Neural progenitor cell (in vitro differentiated cells): Measurements from ENCODE around the gene STK24. TPM values are rescaled to one million over a fixed set of nuclear protein-coding genes. Genes with fewer than 3 reads are reported as not detected.
"Not testable (repeated sequence)": the region's sequence is repeated elsewhere in the genome, so short reads cannot be mapped to it uniquely, and the experiment has no call there.

Experiments used
- DNase-seq: peaks from one replicate; pipeline ENCODE4 v3.0.0-alpha.2; 2016; ENCODE audit warnings: low spot score
- H2AFZ ChIP-seq: fragments of 200-600 bp; sonication (generic); replicated peaks from 2 replicates; pipeline ENCODE4 v1.6.1; 2016; ENCODE audit warnings: antibody characterized with exemption
- H3F3A ChIP-seq: fragments of 200-600 bp; sonication (generic); 2 replicates; pipeline ENCODE4 v1.6.1; 2016; ENCODE audit warnings: antibody characterized with exemption, low read depth
- H3K27ac ChIP-seq: fragments of 200-600 bp; sonication (generic); 2 replicates; pipeline ENCODE4 v1.5.1; 2016; ENCODE audit warnings: mild to moderate bottlenecking
- H3K27me3 ChIP-seq: fragments of 200-600 bp; sonication (generic); 2 replicates; pipeline ENCODE4 v1.6.1; 2016; ENCODE audit warnings: mild to moderate bottlenecking, moderate library complexity
- H3K36me3 ChIP-seq: fragments of 200-600 bp; sonication (generic); 2 replicates; pipeline ENCODE4 v1.5.1; 2016
- H3K4me1 ChIP-seq: fragments of 200-600 bp; sonication (generic); 2 replicates; pipeline ENCODE4 v1.6.1; 2016; ENCODE audit warnings: mixed run types
- H3K4me2 ChIP-seq: fragments of 200-600 bp; sonication (generic); 2 replicates; pipeline ENCODE4 v1.6.1; 2016
- H3K4me3 ChIP-seq: fragments of 200-600 bp; sonication (generic); 2 replicates; pipeline ENCODE4 v1.5.1; 2016
- H3K79me2 ChIP-seq: fragments of 200-600 bp; sonication (generic); 2 replicates; pipeline ENCODE4 v1.6.1; 2016; ENCODE audit warnings: low read depth
- H3K9ac ChIP-seq: fragments of 200-600 bp; sonication (generic); 2 replicates; pipeline ENCODE4 v1.6.1; 2016
- H3K9me3 ChIP-seq: fragments of 200-600 bp; sonication (generic); 2 replicates; pipeline ENCODE4 v1.5.1; 2016; ENCODE audit warnings: low read depth
- H4K20me1 ChIP-seq: fragments of 200-600 bp; sonication (generic); 2 replicates; pipeline ENCODE4 v1.6.1; 2016; ENCODE audit warnings: low read depth
- H3K27ac Mint-ChIP-seq: 3 replicates; pipeline ENCODE4 v1.8.0; 2021; ENCODE audit warnings: mixed read lengths
- H3K27me3 Mint-ChIP-seq: 2 replicates; pipeline ENCODE4 v1.8.0; 2022; ENCODE audit warnings: low read depth, mild to moderate bottlenecking, inconsistent platforms, moderate library complexity, mixed read lengths; ENCODE audit not compliant: insufficient read depth
- H3K36me3 Mint-ChIP-seq: 3 replicates; pipeline ENCODE4 v1.8.0; 2021; ENCODE audit warnings: mixed read lengths
- H3K4me1 Mint-ChIP-seq: 3 replicates; pipeline ENCODE4 v1.8.0; 2021; ENCODE audit warnings: mixed read lengths
- H3K4me3 Mint-ChIP-seq: 3 replicates; pipeline ENCODE4 v1.8.0; 2021; ENCODE audit warnings: mild to moderate bottlenecking, moderate library complexity, mixed read lengths
- H3K9me3 Mint-ChIP-seq: 3 replicates; pipeline ENCODE4 v1.8.0; 2020; ENCODE audit warnings: mixed read lengths
- CTCF ChIP-seq: fragments of 200-600 bp; sonication (generic); IDR thresholded peaks from 2 replicates; pipeline ENCODE4 v1.5.1; 2017; ENCODE audit warnings: antibody characterized with exemption, mild to moderate bottlenecking
- EZH2 ChIP-seq: fragments of 200-600 bp; sonication (generic); IDR thresholded peaks from 2 replicates; pipeline ENCODE4 v1.6.1; 2017; ENCODE audit warnings: antibody characterized with exemption, mild to moderate bottlenecking, moderate library complexity
- EZH2phosphoT487 ChIP-seq: fragments of 200-600 bp; sonication (generic); IDR thresholded peaks from 2 replicates; pipeline ENCODE4 v1.6.1; 2017; ENCODE audit warnings: antibody characterized with exemption
- total RNA-seq: library from RNA; depleted of rRNA; stranded (reverse); fragments of >200 nt; gene quantifications from 2 replicates; pipeline ENCODE4 v1.2.3, GENCODE V29; 2015; ENCODE audit warnings: low replicate concordance

STK24 gene
- total RNA-seq, 1 donor from 2014 or later, result 330 TPM

GRCh38 chr13:98619556-98619955 is 42.6 kb upstream of the STK24 start:
- no peaks in the 10 kb centered on the region for H3K79me2 ChIP-seq
- DNase-seq, result no peak
- Mint-ChIP-seq H3K27me3 (peaks cover 13% of the 10 kb centered on the region), H3K36me3 (no peaks in the 10 kb centered on the region), H3K9me3 (peaks cover 2% of the 10 kb centered on the region), H3K27ac (no peak overlapping the region), H3K4me3 (no peak overlapping the region), H3K4me1 (peaks cover 17% of the 10 kb centered on the region)
- H3K4me1 ChIP-seq, result no peaks in the 10 kb centered on the region
- no peak for TF ChIP-seq EZH2phosphoT487
- TF ChIP-seq EZH2, result no peak
- TF ChIP-seq CTCF, result no peak
- H2AFZ ChIP-seq, result no peak overlapping the region
- no peak overlapping the region for H3K4me3 ChIP-seq
- H3K36me3 ChIP-seq, result no peaks in the 10 kb centered on the region
- H3F3A ChIP-seq, result no peaks in the 10 kb centered on the region
- no peak overlapping the region for H3K27ac ChIP-seq
- no peaks in the 10 kb centered on the region for H3K27me3 ChIP-seq
- no peaks in the 10 kb centered on the region for H3K9me3 ChIP-seq
- no peaks in the 10 kb centered on the region for H4K20me1 ChIP-seq
- no peak overlapping the region for H3K4me2 ChIP-seq
- no peak overlapping the region for H3K9ac ChIP-seq

- DNase-seq, H3K9ac ChIP-seq, H3K4me3 Mint-ChIP-seq, H4K20me1 ChIP-seq, H3K4me1 Mint-ChIP-seq, H3K4me1 ChIP-seq, H3K27ac Mint-ChIP-seq, H3K27me3 ChIP-seq, H2AFZ ChIP-seq, H3K36me3 ChIP-seq, H3K79me2 ChIP-seq, H3K4me3 ChIP-seq, H3K27me3 Mint-ChIP-seq, H3F3A ChIP-seq, H3K36me3 Mint-ChIP-seq, H3K27ac ChIP-seq, H3K9me3 Mint-ChIP-seq, H3K9me3 ChIP-seq, H3K4me2 ChIP-seq: not testable (repeated sequence)
These were observed 38.7 kb upstream of the STK24 start for GRCh38 chr13:98615595-98615994.

GRCh38 chr13:98613591-98613990 is 36.7 kb upstream of the STK24 start:
- Histone ChIP-seq H3F3A (no peaks in the 10 kb centered on the region), H4K20me1 (no peaks in the 10 kb centered on the region), H2AFZ (no peak overlapping the region), H3K27ac (no peak overlapping the region), H3K4me3 (no peak overlapping the region), H3K36me3 (no peaks in the 10 kb centered on the region), H3K4me1 (no peaks in the 10 kb centered on the region), H3K9ac (no peak overlapping the region), H3K79me2 (no peaks in the 10 kb centered on the region), H3K9me3 (no peaks in the 10 kb centered on the region), H3K4me2 (no peak overlapping the region), H3K27me3 (no peaks in the 10 kb centered on the region)
- no peak for TF ChIP-seq EZH2phosphoT487
- no peak for TF ChIP-seq EZH2
- no peak for TF ChIP-seq CTCF
- H3K4me3 Mint-ChIP-seq, result no peak overlapping the region
- H3K27me3 Mint-ChIP-seq, result peaks cover 10% of the 10 kb centered on the region
- H3K4me1 Mint-ChIP-seq, result peaks cover 2% of the 10 kb centered on the region
- no peaks in the 10 kb centered on the region for H3K9me3 Mint-ChIP-seq
- H3K27ac Mint-ChIP-seq, result no peak overlapping the region
- no peaks in the 10 kb centered on the region for H3K36me3 Mint-ChIP-seq
- no peak for DNase-seq

GRCh38 chr13:98609756-98610155 is 32.8 kb upstream of the STK24 start:
- TF ChIP-seq CTCF (no peak), EZH2 (no peak), EZH2phosphoT487 (no peak)
- peaks cover 8% of the 10 kb centered on the region for H3K27me3 Mint-ChIP-seq
- H3K27ac Mint-ChIP-seq, result no peak overlapping the region
- Histone ChIP-seq H2AFZ (no peak overlapping the region), H3K27ac (no peak overlapping the region), H3F3A (peaks cover 8% of the 10 kb centered on the region), H3K9ac (no peak overlapping the region), H4K20me1 (no peaks in the 10 kb centered on the region), H3K4me1 (no peaks in the 10 kb centered on the region), H3K4me2 (no peak overlapping the region), H3K9me3 (no peaks in the 10 kb centered on the region), H3K4me3 (no peak overlapping the region), H3K79me2 (no peaks in the 10 kb centered on the region), H3K27me3 (no peaks in the 10 kb centered on the region), H3K36me3 (no peaks in the 10 kb centered on the region)
- no peak for DNase-seq
- no peaks in the 10 kb centered on the region for H3K36me3 Mint-ChIP-seq
- no peaks in the 10 kb centered on the region for H3K9me3 Mint-ChIP-seq
- no peak overlapping the region for H3K4me3 Mint-ChIP-seq
- peaks cover 2% of the 10 kb centered on the region for H3K4me1 Mint-ChIP-seq
